Progenitor cell of endocrine pancreas (in vitro differentiated cells): Measurements from ENCODE around the gene DENND1A. TPM values are rescaled to one million over a fixed set of nuclear protein-coding genes. Genes with fewer than 3 reads are reported as not detected.

ENCODE experiments used
- DNase-seq: peaks from one replicate; pipeline ENCODE4 v3.0.0; 2021; ENCODE audit warnings: low spot score; ENCODE audit not compliant: unreplicated experiment
- H3K27ac Mint-ChIP-seq: 2 replicates; pipeline ENCODE4 v1.8.0; 2021; ENCODE audit warnings: mild to moderate bottlenecking, moderate library complexity, mixed read lengths
- H3K27me3 Mint-ChIP-seq: 2 replicates; pipeline ENCODE4 v1.8.0; 2021; ENCODE audit warnings: mixed read lengths
- H3K36me3 Mint-ChIP-seq: 2 replicates; pipeline ENCODE4 v1.8.0; 2022; ENCODE audit warnings: mixed read lengths; ENCODE audit not compliant: insufficient read depth
- H3K4me1 Mint-ChIP-seq: 2 replicates; pipeline ENCODE4 v1.8.0; 2021; ENCODE audit warnings: low read depth, mixed read lengths
- H3K4me3 Mint-ChIP-seq: 2 replicates; pipeline ENCODE4 v1.8.0; 2021; ENCODE audit warnings: low read depth, mild to moderate bottlenecking, moderate library complexity, mixed read lengths
- H3K9me3 Mint-ChIP-seq: 2 replicates; pipeline ENCODE4 v1.8.0; 2021; ENCODE audit warnings: low read depth, mixed read lengths
- total RNA-seq: library from RNA; stranded (reverse); gene quantifications from 2 replicates; pipeline ENCODE4 v1.2.1, GENCODE V29; 2021
- TF ChIP-seq, protein P1 (sequence below): fragments of 200-600 bp; sonication (generic); IDR thresholded peaks from one replicate; pipeline ENCODE4 v1.5.0; 2021; ENCODE audit warnings: antibody characterized with exemption, mild to moderate bottlenecking; ENCODE audit not compliant: unreplicated experiment

Gene DENND1A
- total RNA-seq, 1 donor from 2014 or later, result 20.1 TPM

DNA sequence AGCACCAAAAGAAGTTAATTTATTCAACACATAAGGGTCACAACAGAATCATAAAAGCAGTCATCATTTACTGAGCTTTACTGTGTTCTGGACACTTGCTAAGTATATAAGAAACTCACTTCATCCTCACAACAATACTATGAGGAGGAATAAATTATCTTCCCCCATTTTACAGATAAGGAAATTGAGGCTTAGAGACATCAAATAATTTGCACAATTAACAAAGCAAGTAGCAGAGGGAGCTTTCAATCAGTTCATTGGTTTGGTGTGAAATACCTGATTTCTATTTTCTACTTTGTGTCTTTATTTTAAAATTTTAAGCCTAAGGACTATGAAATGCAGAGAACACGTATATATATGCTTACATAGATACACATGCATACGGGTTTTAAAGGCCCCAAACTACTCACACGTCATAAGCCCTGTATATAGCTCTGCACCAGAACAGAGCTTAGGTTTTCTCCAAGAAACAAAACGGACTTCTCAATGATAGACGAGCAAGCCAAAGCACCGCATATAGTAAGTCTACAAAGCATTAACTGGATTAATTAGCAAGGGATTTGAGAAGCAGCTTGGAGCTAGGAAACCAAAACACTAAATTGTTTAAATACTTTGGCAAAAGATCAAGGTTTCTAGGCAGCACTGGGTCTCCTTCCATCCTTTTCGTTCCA lies 95.6 kb downstream of the DENND1A start:
- H3K27ac Mint-ChIP-seq, result no peak overlapping the region
- H3K4me3 Mint-ChIP-seq, result no peak overlapping the region
- DNase-seq, result no peak
- H3K4me1 Mint-ChIP-seq, result peaks cover 16% of the 10 kb centered on the region
- no peaks in the 10 kb centered on the region for H3K27me3 Mint-ChIP-seq
- TF ChIP-seq, protein P1, sequence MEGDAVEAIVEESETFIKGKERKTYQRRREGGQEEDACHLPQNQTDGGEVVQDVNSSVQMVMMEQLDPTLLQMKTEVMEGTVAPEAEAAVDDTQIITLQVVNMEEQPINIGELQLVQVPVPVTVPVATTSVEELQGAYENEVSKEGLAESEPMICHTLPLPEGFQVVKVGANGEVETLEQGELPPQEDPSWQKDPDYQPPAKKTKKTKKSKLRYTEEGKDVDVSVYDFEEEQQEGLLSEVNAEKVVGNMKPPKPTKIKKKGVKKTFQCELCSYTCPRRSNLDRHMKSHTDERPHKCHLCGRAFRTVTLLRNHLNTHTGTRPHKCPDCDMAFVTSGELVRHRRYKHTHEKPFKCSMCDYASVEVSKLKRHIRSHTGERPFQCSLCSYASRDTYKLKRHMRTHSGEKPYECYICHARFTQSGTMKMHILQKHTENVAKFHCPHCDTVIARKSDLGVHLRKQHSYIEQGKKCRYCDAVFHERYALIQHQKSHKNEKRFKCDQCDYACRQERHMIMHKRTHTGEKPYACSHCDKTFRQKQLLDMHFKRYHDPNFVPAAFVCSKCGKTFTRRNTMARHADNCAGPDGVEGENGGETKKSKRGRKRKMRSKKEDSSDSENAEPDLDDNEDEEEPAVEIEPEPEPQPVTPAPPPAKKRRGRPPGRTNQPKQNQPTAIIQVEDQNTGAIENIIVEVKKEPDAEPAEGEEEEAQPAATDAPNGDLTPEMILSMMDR, result no peak
- H3K9me3 Mint-ChIP-seq, result peaks cover 22% of the 10 kb centered on the region
- H3K36me3 Mint-ChIP-seq, result peaks cover 18% of the 10 kb centered on the region

DNA sequence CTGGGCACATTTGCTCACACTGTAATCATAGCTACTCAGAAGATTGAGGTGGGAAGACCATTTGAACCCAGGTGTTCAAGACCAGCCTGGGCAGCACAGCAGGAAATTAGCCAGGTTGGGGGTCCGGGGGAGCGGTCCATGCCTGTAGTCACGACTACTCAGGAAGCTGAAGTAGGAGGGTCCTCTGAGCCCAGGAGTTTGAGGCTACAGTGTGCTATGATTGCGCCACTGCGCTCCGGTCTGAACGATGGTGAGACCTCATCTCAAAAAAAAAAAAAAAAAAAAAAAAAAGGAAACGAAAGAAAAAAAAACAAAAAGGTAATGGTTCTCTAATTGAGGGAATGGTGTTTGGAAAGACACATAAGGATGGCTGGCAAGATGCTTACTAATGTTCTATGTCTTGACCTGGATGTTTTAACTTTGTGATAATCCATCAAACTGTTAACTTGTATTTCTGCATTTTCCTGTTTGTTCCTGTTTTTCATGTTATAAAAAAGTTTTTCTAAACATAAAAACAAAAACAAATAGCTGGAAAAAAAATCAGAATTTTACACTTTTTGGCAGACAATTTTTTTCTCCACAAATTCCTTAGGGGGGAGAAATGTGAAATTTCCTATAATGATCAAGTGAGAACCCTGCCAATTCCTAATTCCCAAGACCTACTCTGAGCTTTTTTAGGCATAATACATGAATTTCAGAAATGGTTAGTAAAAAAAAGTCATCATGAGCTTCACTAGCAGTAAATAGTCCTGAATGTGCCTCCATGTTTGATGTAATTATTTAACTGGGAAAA lies 96.9 kb downstream of the DENND1A start:
- Mint-ChIP-seq H3K4me3 (no peak overlapping the region), H3K27me3 (no peaks in the 10 kb centered on the region), H3K9me3 (peaks cover 34% of the 10 kb centered on the region), H3K36me3 (peaks cover 30% of the 10 kb centered on the region), H3K4me1 (peaks cover 16% of the 10 kb centered on the region), H3K27ac (no peak overlapping the region)
- DNase-seq, result no peak
- TF ChIP-seq, protein P1, result no peak

DNA sequence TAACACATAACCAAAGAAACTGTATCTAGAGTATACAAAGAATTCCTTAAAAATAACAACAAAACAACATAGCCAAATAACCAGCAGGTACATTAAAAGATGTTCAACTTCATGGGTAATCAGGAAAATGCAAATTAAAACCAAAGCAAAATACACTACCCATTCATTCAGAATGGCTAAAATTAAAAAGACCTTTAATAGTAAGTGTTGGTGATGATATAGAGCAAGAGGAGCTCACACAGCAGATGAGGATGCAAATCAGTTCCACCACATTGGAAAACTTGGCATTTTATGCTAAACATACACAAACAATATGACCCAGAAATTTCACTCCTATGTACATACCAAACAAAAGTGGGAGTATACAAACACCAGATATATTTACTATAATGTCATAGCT lies 97.8 kb downstream of the DENND1A start:
- no peak for DNase-seq
- H3K4me3 Mint-ChIP-seq, result no peak overlapping the region
- TF ChIP-seq, protein P1, result no peak
- peaks cover 16% of the 10 kb centered on the region for H3K4me1 Mint-ChIP-seq
- H3K9me3 Mint-ChIP-seq, result peaks cover 39% of the 10 kb centered on the region
- H3K36me3 Mint-ChIP-seq, result peaks cover 33% of the 10 kb centered on the region
- H3K27ac Mint-ChIP-seq, result no peak overlapping the region
- no peaks in the 10 kb centered on the region for H3K27me3 Mint-ChIP-seq

DNA sequence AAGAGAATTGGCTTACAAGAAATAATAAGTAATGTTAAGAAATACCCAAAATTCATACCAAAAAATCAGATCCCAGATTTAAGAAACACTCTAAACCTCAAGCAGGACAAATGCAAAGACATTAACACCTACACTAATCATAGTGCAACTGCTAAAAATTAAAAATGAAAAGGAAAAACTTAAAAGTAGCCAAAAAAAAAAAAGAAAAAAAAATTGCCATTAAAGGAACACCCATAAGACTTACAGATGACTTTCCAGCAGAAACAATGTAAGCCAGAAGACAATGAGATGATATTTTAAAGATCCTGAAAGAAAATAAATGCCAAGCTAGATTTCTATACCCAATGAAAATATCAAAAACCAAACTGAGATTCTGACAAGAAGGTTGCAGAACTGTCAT lies 101.5 kb downstream of the DENND1A start:
- peaks cover 39% of the 10 kb centered on the region for H3K9me3 Mint-ChIP-seq
- H3K27me3 Mint-ChIP-seq, result no peaks in the 10 kb centered on the region
- no peak overlapping the region for H3K4me3 Mint-ChIP-seq
- peaks cover 33% of the 10 kb centered on the region for H3K36me3 Mint-ChIP-seq
- DNase-seq, result no peak
- H3K27ac Mint-ChIP-seq, result no peak overlapping the region
- TF ChIP-seq, protein P1, result no peak
- H3K4me1 Mint-ChIP-seq, result no peaks in the 10 kb centered on the region

DNA sequence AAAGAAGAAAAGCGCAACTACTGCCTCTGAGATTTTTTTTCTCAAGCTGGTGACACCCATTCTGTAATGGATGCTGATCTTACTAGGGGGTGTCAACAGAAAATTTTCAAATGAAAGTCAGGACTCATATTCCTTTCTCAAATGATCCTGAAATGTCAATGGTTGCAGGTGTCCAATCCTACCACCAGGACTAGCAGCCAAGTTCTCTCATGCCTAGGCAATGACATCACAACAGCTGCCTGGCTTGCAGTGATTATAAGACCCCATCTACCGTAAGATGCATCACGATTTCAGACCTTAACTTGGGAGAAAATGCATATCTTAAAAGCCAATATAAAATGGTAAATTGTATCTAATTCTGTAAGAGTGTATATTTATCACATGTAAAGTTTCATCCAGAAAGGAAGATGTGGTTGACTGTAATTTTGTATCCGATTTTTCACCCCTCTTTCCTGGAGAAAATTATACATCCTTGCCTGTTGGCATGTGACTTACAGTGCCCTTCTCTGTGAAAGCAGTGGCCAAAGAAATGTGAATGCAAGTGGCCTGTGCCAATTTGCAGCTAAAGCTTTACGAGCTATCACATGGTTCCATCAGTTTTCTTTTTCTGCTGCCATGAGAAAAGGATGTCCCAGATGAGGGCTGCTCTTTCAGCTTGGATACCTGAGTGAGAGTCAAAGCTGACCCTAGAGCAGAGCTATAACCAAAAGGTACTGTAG lies 104.4 kb downstream of the DENND1A start:
- no peaks in the 10 kb centered on the region for H3K27me3 Mint-ChIP-seq
- no peak for DNase-seq
- H3K27ac Mint-ChIP-seq, result no peak overlapping the region

More for the DNA sequence above, 104.4 kb downstream of the DENND1A start:
- H3K9me3 Mint-ChIP-seq, result peaks cover 26% of the 10 kb centered on the region
- peaks cover 21% of the 10 kb centered on the region for H3K36me3 Mint-ChIP-seq
- no peak overlapping the region for H3K4me3 Mint-ChIP-seq
- H3K4me1 Mint-ChIP-seq, result no peaks in the 10 kb centered on the region
- TF ChIP-seq, protein P1, result peak; percentile 25
